SU-DHL-6 (cell line): Measurements from ENCODE around the gene CEP41.

Source experiments
- CTCF ChIP-seq: fragments of 200-600 bp; sonication (generic); IDR thresholded peaks from one replicate; pipeline ENCODE4 v1.5.1; 2017; ENCODE audit warnings: antibody characterized with exemption, mild to moderate bottlenecking, low read length, moderate library complexity; ENCODE audit not compliant: insufficient read depth, poor library complexity, severe bottlenecking
- EZH2phosphoT487 ChIP-seq: fragments of 200-600 bp; sonication (generic), shearing (Covaris generic); conservative IDR thresholded peaks from 2 replicates; pipeline ENCODE4 v1.6.1; 2018; ENCODE audit warnings: mild to moderate bottlenecking, antibody characterized with exemption, low read length, moderate library complexity, mixed read lengths

DNA sequence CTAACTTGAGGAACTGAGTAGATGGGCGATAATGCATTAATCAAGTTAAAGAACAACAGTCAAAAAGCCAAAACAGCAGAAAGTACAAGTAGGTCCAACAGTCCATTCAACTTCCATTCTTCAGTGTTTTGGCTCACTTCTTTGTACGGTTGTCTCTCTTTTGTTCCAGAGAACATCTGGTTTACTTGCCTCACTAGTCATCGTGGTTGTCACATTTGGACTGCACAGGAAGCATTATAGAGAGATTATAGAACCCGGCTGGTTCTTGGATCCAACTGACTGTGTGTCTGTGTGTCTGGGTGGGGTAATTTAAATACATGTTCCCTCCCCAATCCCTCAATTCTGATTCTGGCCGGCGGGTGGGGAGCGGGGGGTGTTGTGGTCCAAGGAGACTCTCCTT, 1.8 kb upstream of the CEP41 start:
- TF ChIP-seq CTCF (no peak), EZH2phosphoT487 (no peak)
